ENCODE data around the gene TOM1.

The TOM1 gene

DNA sequence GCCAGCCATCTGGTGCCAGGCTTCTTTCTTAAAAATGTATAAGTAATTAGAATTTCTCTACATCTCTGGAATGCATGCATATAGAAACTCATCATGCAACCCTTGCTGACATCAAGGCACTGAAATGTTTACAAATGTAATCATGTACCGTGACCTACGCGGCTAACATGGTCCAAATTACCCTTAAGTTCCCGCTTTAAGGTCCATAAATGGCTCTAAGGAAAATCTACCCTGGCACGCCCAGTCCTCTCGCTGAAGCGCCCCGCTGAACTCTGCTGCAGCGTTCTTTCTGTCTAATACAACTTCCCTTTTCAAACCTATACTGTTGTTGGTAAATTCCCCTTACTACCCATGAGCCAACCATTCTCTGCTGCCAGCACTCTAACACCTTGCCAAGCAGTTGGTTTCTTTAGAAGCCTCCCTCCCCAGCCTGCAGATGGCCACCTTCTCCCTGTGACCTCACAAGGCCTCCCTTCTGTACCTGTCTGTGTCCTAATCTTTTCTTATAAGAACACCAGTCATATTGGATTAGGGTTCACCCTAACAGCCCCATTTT, 67.7 kb downstream of the TOM1 start:
- TF ChIP-seq, protein P1, sequence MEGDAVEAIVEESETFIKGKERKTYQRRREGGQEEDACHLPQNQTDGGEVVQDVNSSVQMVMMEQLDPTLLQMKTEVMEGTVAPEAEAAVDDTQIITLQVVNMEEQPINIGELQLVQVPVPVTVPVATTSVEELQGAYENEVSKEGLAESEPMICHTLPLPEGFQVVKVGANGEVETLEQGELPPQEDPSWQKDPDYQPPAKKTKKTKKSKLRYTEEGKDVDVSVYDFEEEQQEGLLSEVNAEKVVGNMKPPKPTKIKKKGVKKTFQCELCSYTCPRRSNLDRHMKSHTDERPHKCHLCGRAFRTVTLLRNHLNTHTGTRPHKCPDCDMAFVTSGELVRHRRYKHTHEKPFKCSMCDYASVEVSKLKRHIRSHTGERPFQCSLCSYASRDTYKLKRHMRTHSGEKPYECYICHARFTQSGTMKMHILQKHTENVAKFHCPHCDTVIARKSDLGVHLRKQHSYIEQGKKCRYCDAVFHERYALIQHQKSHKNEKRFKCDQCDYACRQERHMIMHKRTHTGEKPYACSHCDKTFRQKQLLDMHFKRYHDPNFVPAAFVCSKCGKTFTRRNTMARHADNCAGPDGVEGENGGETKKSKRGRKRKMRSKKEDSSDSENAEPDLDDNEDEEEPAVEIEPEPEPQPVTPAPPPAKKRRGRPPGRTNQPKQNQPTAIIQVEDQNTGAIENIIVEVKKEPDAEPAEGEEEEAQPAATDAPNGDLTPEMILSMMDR (conservative IDR thresholded peaks at IDR 0.05) = no peak
- H3K27ac ChIP-seq = no peak overlapping the region

DNA sequence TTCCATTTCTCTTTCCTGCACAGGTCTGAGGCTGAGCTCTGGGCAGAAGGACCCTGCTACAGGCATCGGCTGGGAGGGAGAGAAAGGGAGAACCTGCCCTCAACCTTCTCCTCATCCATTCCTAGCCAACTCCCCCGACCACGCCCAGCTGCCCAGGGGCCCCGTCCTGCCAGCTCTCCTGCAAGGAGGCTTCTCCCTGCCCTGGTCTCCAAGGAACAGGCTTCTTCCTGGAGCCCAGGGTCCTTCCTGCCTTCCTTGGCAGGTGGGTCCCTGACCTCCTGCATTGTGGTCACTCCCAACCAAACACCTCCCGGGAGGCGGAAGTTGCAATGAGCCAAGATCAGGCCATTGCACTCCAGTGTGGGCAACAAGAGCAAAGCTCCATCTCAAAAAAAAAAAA, 68.7 kb downstream of the TOM1 start:
- TF ChIP-seq, protein P1 (conservative IDR thresholded peaks at IDR 0.05) = no peak
- H3K27ac ChIP-seq = no peak overlapping the region

DNA sequence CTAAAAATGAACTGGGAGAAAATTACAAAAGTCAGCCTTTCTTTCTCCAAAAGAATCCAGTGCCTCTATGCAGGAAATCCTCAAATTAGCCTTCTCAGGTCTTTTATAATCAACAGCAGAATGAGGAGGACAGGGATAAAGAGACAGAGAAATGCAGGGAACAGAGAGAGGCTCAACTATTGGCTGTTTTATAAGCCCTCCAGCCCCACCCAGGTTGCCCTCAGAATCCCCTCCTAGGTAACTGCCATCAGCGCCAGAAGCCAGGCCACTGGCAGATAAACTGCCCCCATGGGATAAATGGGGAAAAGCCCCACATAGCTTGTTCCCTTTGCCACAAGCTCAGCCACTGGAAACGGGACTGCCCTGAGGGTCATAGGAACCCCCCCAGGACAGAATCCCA, 70.3 kb downstream of the TOM1 start:
- H3K27ac ChIP-seq = no peak overlapping the region
- TF ChIP-seq, protein P1 (conservative IDR thresholded peaks at IDR 0.05) = no peak

DNA sequence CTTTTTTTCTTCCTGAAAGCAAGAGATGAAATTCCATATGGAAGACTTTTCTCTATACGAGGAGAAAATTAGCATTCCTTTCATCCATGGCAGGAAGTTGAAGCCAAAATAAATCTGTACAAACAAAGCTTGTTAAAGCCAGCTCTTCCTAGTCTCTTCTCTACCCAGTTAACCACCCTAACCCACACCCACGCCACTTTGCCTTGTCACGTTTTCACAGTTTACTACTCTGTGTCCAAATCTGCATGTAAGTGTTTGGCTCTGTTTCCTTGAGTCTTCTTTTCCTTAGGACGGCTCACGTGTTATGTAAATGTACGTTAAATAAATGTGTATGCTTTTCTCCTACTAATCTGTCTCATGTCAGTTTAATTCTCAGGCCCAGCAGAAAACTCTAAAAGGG, 74.1 kb downstream of the TOM1 start:
- TF ChIP-seq, protein P1 (conservative IDR thresholded peaks at IDR 0.05) = no peak
- no peak overlapping the region for H3K27ac ChIP-seq

DNA sequence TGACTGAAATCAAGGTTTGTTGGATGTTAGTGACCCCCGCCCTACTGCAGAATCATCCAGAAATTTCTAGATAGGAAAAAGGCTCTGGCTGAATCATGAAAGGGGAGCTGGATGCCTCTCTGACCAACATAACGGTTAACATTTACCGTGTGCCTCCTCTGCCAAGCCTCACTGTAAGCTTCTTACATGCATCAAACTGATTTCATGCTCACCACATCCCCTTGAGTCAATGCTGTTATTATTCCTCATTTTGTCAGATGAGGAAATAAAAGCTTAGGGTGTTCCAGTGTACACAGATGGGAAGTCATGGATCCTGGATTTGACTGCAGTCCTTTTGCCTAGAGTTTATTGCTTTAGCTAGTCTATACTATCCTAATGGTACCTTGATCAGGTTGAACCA, 75.3 kb downstream of the TOM1 start:
- TF ChIP-seq, protein P1 (conservative IDR thresholded peaks at IDR 0.05) = no peak
- no peak overlapping the region for H3K27ac ChIP-seq

DNA sequence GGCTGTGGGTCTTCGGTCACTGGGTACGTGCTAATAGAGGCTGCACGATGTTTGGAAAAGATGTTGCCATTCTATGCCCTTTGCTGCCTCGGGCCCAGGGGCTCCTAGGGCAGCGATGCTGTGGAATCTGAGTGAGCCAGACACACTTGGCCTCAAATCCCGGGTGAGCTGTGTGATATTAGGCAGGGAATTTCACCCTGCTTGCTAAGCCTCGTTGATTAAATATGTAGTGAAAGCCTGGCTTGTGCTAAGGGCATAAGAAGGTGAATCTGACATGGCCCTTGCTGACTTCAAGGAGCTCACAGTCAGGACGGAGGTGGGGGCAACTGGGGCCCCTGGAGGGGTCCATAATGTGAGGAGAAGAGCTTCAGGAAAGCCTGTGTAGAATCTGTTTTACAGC, 75.8 kb downstream of the TOM1 start:
- TF ChIP-seq, protein P1 (conservative IDR thresholded peaks at IDR 0.05) = no peak
- no peak overlapping the region for H3K27ac ChIP-seq

DNA sequence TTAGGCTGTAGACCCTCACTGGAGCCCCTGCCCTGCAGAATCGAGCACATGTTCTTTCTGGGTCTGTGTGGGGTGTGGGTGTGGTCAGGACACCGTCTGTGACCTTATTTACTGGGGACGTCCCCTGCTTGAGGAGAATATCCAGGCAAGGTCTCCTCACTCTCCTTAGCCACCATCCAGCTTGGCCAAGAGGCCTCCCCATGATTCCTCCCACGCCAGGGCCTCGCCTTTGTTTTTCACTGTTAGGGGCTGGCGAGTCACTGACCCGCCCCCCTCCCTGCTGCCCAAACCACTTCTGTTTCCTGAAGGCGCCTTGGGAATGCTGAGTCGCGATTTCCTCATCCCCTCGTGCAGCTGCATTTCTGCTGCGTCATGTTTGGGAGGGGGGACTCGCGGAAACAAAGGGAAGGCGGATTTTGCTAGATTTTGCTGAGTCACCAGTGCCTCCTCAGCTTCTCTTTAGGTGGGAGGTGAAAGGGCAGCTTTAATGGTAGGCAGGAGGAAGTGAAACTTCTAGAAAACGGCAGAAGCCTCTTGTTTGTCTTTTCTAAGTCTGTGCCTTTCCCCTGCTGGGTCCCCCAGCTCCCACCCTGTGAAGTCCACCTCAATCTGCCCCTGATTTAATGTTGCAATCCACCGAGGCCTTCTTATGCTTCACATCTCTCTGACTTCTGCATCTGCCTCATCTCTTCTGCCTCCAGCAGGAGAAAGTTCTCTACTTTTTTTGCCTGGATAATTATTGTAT, 77.2 kb downstream of the TOM1 start:
- TF ChIP-seq, protein P1 (conservative IDR thresholded peaks at IDR 0.05) = no peak
- H3K27ac ChIP-seq = no peak overlapping the region
